ENCODE measurements around the gene ERMAP. TPM values are rescaled to one million over a fixed set of nuclear protein-coding genes. Genes with fewer than 3 reads are reported as not detected.
"Not testable (repeated sequence)": the region's sequence is repeated elsewhere in the genome, so short reads cannot be mapped to it uniquely, and the experiment has no call there.

Gene ERMAP
- total RNA-seq, 1 experiment from 2014 or later = 17.2 TPM

GRCh38 chr1:42851960-42852607 is 35.2 kb downstream of the ERMAP start:
- Mint-ChIP-seq H3K9me3 (ENCODE audit: unreplicated experiment) (peaks cover 24% of the 10 kb centered on the region), H3K4me1 (ENCODE audit: insufficient read depth, unreplicated experiment) (peaks cover 25% of the 10 kb centered on the region), H3K27ac (ENCODE audit: low read depth, unreplicated experiment) (no peak overlapping the region), H3K36me3 (ENCODE audit: insufficient read depth, unreplicated experiment) (peaks cover 41% of the 10 kb centered on the region), H3K4me3 (ENCODE audit: unreplicated experiment) (no peak overlapping the region), H3K27me3 (ENCODE audit: insufficient read depth, unreplicated experiment) (no peaks in the 10 kb centered on the region)
- DNase-seq (ENCODE audit: unreplicated experiment) = no peak
- POLR2A ChIA-PET = no interaction called here
- BruUV-seq (replicated peaks) = no TSS peak
- intact Hi-C loops (cut with micrococcal nuclease) = no loop called here
- CTCF ChIA-PET = no interaction called here
- no peak for TF ChIP-seq CTCF (IDR thresholded peaks at IDR 0.05; ENCODE audit: unreplicated experiment)

- no peak for DNase-seq (ENCODE audit: unreplicated experiment)
- intact Hi-C loops (cut with micrococcal nuclease) = no loop called here
- ChIA-PET POLR2A (no interaction called here), CTCF (no interaction called here)
- H3K4me3 Mint-ChIP-seq (ENCODE audit: unreplicated experiment) = no peak overlapping the region
- no peaks in the 10 kb centered on the region for H3K27me3 Mint-ChIP-seq (ENCODE audit: insufficient read depth, unreplicated experiment)
- no TSS peak for BruUV-seq (replicated peaks)
- TF ChIP-seq CTCF (IDR thresholded peaks at IDR 0.05; ENCODE audit: unreplicated experiment) = no peak
- peaks cover 29% of the 10 kb centered on the region for H3K9me3 Mint-ChIP-seq (ENCODE audit: unreplicated experiment)
- peaks cover 20% of the 10 kb centered on the region for H3K4me1 Mint-ChIP-seq (ENCODE audit: insufficient read depth, unreplicated experiment)
- peaks cover 41% of the 10 kb centered on the region for H3K36me3 Mint-ChIP-seq (ENCODE audit: insufficient read depth, unreplicated experiment)
- no peak overlapping the region for H3K27ac Mint-ChIP-seq (ENCODE audit: low read depth, unreplicated experiment)
Measured at GRCh38 chr1:42852608-42852980, 35.7 kb downstream of the ERMAP start.

GRCh38 chr1:42853116-42853884 is 36.4 kb downstream of the ERMAP start:
- peaks cover 36% of the 10 kb centered on the region for H3K9me3 Mint-ChIP-seq (ENCODE audit: unreplicated experiment)
- TF ChIP-seq CTCF (IDR thresholded peaks at IDR 0.05; ENCODE audit: unreplicated experiment) = no peak
- H3K4me3 Mint-ChIP-seq (ENCODE audit: unreplicated experiment) = no peak overlapping the region
- H3K27ac Mint-ChIP-seq (ENCODE audit: low read depth, unreplicated experiment) = no peak overlapping the region
- BruUV-seq (replicated peaks) = no TSS peak
- CTCF ChIA-PET = interaction anchor here (0.7 kb wide), 1 partner anchor 1080 kb away, joined by 4 read pairs; no protein-coding TSS in a partner anchor
- H3K36me3 Mint-ChIP-seq (ENCODE audit: insufficient read depth, unreplicated experiment) = peaks cover 41% of the 10 kb centered on the region
- peaks cover 13% of the 10 kb centered on the region for H3K4me1 Mint-ChIP-seq (ENCODE audit: insufficient read depth, unreplicated experiment)
- H3K27me3 Mint-ChIP-seq (ENCODE audit: insufficient read depth, unreplicated experiment) = no peaks in the 10 kb centered on the region
- DNase-seq (ENCODE audit: unreplicated experiment) = no peak
- intact Hi-C loops (cut with micrococcal nuclease) = no loop called here
- POLR2A ChIA-PET = no interaction called here

- intact Hi-C loops (cut with micrococcal nuclease); BruUV-seq (replicated peaks); DNase-seq (ENCODE audit: unreplicated experiment); CTCF ChIA-PET; H3K4me3 Mint-ChIP-seq (ENCODE audit: unreplicated experiment); H3K4me1 Mint-ChIP-seq (ENCODE audit: insufficient read depth, unreplicated experiment); H3K27ac Mint-ChIP-seq (ENCODE audit: low read depth, unreplicated experiment): not testable (repeated sequence)
- POLR2A ChIA-PET = interaction anchor here (1.1 kb wide), 1 partner anchor 11 kb away, joined by 3 read pairs; no protein-coding TSS in a partner anchor
- Mint-ChIP-seq H3K27me3 (ENCODE audit: insufficient read depth, unreplicated experiment) (peaks cover 23% of the 10 kb centered on the region), H3K36me3 (ENCODE audit: insufficient read depth, unreplicated experiment) (peaks cover 20% of the 10 kb centered on the region), H3K9me3 (ENCODE audit: unreplicated experiment) (peaks cover 37% of the 10 kb centered on the region)
Measured at GRCh38 chr1:42856554-42856953, 39.6 kb downstream of the ERMAP start.

GRCh38 chr1:42859366-42859765 is 42.4 kb downstream of the ERMAP start:
- H3K9me3 Mint-ChIP-seq (ENCODE audit: unreplicated experiment) = peaks cover 37% of the 10 kb centered on the region

More at GRCh38 chr1:42859366-42859765, 42.4 kb downstream of the ERMAP start:
- BruUV-seq (replicated peaks); intact Hi-C loops (cut with micrococcal nuclease); DNase-seq (ENCODE audit: unreplicated experiment); H3K4me1 Mint-ChIP-seq (ENCODE audit: insufficient read depth, unreplicated experiment); H3K27ac Mint-ChIP-seq (ENCODE audit: low read depth, unreplicated experiment); H3K4me3 Mint-ChIP-seq (ENCODE audit: unreplicated experiment); CTCF ChIA-PET; H3K36me3 Mint-ChIP-seq (ENCODE audit: insufficient read depth, unreplicated experiment): not testable (repeated sequence)
- POLR2A ChIA-PET = interaction anchor here (2.0 kb wide), 1 partner anchor 13 kb away, joined by 9 read pairs; the partner anchor contains the start of gene ZNF691
- H3K27me3 Mint-ChIP-seq (ENCODE audit: insufficient read depth, unreplicated experiment) = peaks cover 43% of the 10 kb centered on the region
